Measurements from ENCODE around the gene MAGI3. TPM values are rescaled to one million over a fixed set of nuclear protein-coding genes. Genes with fewer than 3 reads are reported as not detected.

The MAGI3 gene
- total and polyA plus RNA-seq, 2 of the 13 experiments (the other 11 are each of a cell fraction or from before 2014, with no cell fraction given), result 4.0 to 11.8 TPM

DNA sequence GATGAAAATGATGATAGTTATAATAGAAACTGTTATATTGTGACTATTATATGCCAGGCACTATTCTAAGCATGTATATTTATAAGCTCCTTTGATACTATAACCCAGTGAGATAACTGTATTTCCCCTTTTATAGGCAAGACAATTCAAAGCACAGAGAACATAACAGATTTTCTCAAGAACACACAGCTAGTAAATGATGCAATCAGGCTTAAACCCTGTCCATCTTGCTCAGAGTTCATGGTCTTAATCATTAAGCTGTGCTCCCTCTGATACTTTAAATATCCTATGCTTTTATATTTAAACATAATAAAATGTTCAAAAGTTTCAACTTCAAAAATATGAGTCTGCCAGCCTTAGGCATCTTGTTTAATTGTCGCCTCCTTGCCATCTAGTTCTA is 280.3 kb downstream of the MAGI3 start:
- H3K36me3 ChIP-seq (replicated peaks in 1 of 2; ENCODE audit: control insufficient read depth in 1 of 2, insufficient read depth in 2 of 2, low read length in 2 of 2), result peaks cover 1 to 13% of the 10 kb centered on the region in 2 experiments; a peak in 3 of 5 replicates
- TF ChIP-seq NCOA2 (CRISPR knock-in tag; IDR thresholded peaks at IDR 0.05) (no peak), ZNF260 (CRISPR knock-in tag; IDR thresholded peaks at IDR 0.05; ENCODE audit: borderline replicate concordance, low read depth) (no peak), PBX2 (CRISPR knock-in tag; IDR thresholded peaks at IDR 0.05) (no peak), ZNF570 (CRISPR knock-in tag; IDR thresholded peaks at IDR 0.05; ENCODE audit: borderline replicate concordance) (no peak), NCOR1 (IDR thresholded peaks at IDR 0.05; ENCODE audit: borderline replicate concordance, low read length) (no peak), PHF8 (CRISPR knock-in tag; IDR thresholded peaks at IDR 0.05) (no peak)
- TF ChIP-seq, protein P1, sequence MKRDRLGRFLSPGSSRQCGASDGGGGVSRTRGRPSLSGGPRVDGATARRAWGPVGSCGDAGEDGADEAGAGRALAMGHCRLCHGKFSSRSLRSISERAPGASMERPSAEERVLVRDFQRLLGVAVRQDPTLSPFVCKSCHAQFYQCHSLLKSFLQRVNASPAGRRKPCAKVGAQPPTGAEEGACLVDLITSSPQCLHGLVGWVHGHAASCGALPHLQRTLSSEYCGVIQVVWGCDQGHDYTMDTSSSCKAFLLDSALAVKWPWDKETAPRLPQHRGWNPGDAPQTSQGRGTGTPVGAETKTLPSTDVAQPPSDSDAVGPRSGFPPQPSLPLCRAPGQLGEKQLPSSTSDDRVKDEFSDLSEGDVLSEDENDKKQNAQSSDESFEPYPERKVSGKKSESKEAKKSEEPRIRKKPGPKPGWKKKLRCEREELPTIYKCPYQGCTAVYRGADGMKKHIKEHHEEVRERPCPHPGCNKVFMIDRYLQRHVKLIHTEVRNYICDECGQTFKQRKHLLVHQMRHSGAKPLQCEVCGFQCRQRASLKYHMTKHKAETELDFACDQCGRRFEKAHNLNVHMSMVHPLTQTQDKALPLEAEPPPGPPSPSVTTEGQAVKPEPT (CRISPR knock-in tag; IDR thresholded peaks at IDR 0.05; ENCODE audit: low read depth), result no peak
- no peak overlapping the region for H3K9ac ChIP-seq (ENCODE audit: insufficient read depth, low read depth, low read length)
- H3K9me3 ChIP-seq (ENCODE audit: low read length), result no peaks in the 10 kb centered on the region
- H3K4me3 ChIP-seq (replicated peaks in 1 of 3; ENCODE audit: insufficient read depth in 1 of 3, low read depth in 2 of 3, low read length in 3 of 3), result no peak overlapping the region
- in situ Hi-C loops (cut with HindIII; ENCODE audit: extremely low pct_ligation_motif_present, low pct_unique_long_range_greater_than_20kb), result loop anchor here (25.0 kb wide), 1 partner anchor 183 kb away; no protein-coding TSS in a partner anchor
- intact Hi-C loops (cut with micrococcal nuclease; ENCODE audit: unreplicated experiment), result loop anchor here (10.0 kb wide), 1 partner anchor 216 kb away; no protein-coding TSS in a partner anchor
- H2AFZ ChIP-seq (ENCODE audit: low read length), result no peak overlapping the region
- 0 out of 2 replicates have a peak, but pooled peaks cover 5% of the 10 kb centered on the region for H3K4me1 ChIP-seq (ENCODE audit: insufficient read depth, low read length)
- H4K20me1 ChIP-seq (ENCODE audit: insufficient read depth, low read length), result no peaks in the 10 kb centered on the region
- H3K79me2 ChIP-seq (ENCODE audit: insufficient read depth, low read length), result no peaks in the 10 kb centered on the region
- no peaks in the 10 kb centered on the region for H3K27me3 ChIP-seq (ENCODE audit: control insufficient read depth in 1 of 2, insufficient read depth in 2 of 2, low read length in 2 of 2)
- POLR2A ChIA-PET, result no interaction called here
- H3K27ac ChIP-seq (ENCODE audit: extremely low read length, insufficient read depth, low read length), result no peak overlapping the region
- WGBS (ENCODE audit: low lambda C conversion rate), result 96% methylated on average over 1 of the region's 1 CpG
- H3K4me2 ChIP-seq (ENCODE audit: low read depth, low read length), result no peak overlapping the region
- BruUV-seq (replicated peaks), result no TSS peak
- ATAC-seq, result no peak
- FAIRE-seq, result no peak
- DNase-seq (ENCODE audit: low spot score), result no peak
- CTCF ChIA-PET (ENCODE audit: low intra/inter-chr PET ratio, low total read pairs), result no interaction called here
